ENCODE data around the gene GATAD2B. TPM values are rescaled to one million over a fixed set of nuclear protein-coding genes. Genes with fewer than 3 reads are reported as not detected.

GATAD2B gene
- polyA plus RNA-seq, 1 experiment: 3.6 TPM

DNA sequence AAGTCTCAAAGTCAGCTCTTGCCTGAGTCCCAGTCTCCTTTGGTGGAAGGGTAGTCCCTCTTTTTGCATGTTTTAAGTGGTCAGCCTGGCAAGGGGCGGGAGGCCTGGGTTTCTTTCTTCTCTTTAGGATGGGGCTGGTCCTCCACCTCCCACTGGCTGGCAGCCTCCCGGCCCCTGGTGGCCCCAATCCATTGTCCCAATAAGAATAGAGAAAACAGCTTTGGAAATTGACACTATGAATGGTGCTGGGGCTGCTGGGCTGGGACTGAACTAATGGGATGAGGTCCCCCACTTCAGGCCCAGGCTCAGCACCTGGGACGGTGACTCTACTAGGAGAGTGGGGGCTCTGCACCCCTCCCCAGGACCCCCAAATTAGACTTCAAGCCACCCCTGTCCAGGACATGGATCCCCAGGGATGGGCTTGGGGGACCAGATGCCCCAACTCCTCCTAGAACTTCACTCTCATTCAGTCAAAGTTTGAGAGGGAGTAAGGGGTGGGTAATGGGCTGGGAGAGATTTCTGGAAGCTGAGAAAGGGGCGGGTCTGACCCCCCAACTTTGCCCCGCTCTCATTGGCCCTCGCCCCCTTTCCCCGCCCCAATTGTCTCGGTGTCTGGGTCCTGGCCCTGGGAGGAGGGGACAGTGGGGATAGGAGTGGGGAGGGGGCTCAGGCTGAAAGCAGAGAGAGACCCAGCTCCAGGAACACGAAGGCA, 129.4 kb downstream of the GATAD2B start:
- CTCF ChIA-PET: interaction anchor here (0.7 to 3.8 kb wide), 3 partner anchors 9 to 194 kb away, joined by 3 to 23 read pairs (median 3); partner anchors contain the start of gene RAB13
- Histone ChIP-seq H3K4me3 (ENCODE audit: low read depth, low read length) (no peak overlapping the region), H3K27me3 (ENCODE audit: control insufficient read depth, insufficient read depth, low read length) (no peaks in the 10 kb centered on the region), H3K36me3 (ENCODE audit: control insufficient read depth, insufficient read depth, low read length) (no peaks in the 10 kb centered on the region)
- no peak for DNase-seq (ENCODE audit: low read depth)
- POLR2A ChIA-PET: no interaction called here
- TF ChIP-seq, protein P1, sequence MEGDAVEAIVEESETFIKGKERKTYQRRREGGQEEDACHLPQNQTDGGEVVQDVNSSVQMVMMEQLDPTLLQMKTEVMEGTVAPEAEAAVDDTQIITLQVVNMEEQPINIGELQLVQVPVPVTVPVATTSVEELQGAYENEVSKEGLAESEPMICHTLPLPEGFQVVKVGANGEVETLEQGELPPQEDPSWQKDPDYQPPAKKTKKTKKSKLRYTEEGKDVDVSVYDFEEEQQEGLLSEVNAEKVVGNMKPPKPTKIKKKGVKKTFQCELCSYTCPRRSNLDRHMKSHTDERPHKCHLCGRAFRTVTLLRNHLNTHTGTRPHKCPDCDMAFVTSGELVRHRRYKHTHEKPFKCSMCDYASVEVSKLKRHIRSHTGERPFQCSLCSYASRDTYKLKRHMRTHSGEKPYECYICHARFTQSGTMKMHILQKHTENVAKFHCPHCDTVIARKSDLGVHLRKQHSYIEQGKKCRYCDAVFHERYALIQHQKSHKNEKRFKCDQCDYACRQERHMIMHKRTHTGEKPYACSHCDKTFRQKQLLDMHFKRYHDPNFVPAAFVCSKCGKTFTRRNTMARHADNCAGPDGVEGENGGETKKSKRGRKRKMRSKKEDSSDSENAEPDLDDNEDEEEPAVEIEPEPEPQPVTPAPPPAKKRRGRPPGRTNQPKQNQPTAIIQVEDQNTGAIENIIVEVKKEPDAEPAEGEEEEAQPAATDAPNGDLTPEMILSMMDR (IDR thresholded peaks at IDR 0.05; ENCODE audit: insufficient read depth, low read depth, low read length): no peak

DNA sequence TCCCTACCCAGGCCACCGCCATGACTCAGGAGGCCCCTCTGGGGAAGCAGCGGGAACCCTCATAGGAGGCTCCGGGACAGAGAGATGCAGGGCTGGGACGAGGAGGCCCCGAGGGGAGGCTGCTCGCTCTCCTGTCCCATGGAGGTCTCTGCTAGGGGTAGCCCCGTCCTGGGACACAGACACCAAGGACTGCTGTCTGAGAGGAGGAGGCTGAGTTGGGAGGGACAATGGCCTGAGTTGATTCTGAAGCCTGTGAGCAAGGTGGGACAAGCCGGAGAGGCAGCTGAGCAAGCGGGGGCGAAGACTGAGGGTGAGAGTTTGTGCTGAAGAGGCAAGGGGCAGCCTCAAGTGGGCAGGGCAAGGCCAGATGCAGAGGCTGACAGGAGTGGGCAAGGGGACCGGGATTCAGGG, 130.1 kb downstream of the GATAD2B start:
- H3K27me3 ChIP-seq (ENCODE audit: control insufficient read depth, insufficient read depth, low read length): no peaks in the 10 kb centered on the region
- DNase-seq (ENCODE audit: low read depth): no peak
- CTCF ChIA-PET: interaction anchor here (0.8 to 3.8 kb wide), 4 partner anchors 152 to 194 kb away, joined by 3 to 23 read pairs (median 5); partner anchors contain the start of genes CREB3L4, DENND4B and RAB13
- TF ChIP-seq, protein P1 (IDR thresholded peaks at IDR 0.05; ENCODE audit: insufficient read depth, low read depth, low read length): no peak
- no peak overlapping the region for H3K4me3 ChIP-seq (ENCODE audit: low read depth, low read length)
- no peaks in the 10 kb centered on the region for H3K36me3 ChIP-seq (ENCODE audit: control insufficient read depth, insufficient read depth, low read length)
- POLR2A ChIA-PET: no interaction called here

DNA sequence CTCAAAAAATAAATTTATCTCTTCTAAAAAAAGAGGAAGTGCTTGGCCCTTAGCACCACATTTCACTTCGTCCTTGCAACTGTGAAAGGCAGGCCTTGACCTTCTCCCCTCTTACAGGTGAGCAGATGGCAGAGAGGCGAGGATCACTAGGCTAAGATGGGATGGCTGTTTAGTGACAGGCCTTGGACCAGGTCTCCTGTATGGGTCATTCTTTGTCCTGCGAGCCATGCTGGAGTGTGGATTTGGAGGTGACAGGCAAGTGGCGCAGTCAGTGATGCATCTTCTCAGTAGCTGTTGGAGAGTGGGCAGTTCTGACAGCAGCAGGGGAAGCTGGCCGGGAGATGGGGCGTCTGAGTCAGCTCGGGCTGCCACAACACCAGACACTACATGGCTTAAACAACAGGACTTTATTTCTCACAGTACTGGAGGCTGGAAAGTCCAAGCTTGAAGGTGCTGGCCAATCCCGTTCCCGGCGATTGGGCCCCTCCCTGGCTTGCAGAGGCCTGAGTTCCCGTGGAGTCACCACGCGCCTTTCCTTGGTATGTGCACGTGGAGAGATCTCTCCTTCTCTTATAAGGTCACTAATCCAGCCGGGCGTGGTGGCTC, 131.0 kb downstream of the GATAD2B start:
- CTCF ChIA-PET: interaction anchor here (1.0 to 3.8 kb wide), 4 partner anchors 11 to 195 kb away, joined by 3 to 23 read pairs (median 5); partner anchors contain the start of genes CREB3L4, DENND4B and RAB13
- H3K4me3 ChIP-seq (ENCODE audit: low read depth, low read length): no peak overlapping the region

DNA sequence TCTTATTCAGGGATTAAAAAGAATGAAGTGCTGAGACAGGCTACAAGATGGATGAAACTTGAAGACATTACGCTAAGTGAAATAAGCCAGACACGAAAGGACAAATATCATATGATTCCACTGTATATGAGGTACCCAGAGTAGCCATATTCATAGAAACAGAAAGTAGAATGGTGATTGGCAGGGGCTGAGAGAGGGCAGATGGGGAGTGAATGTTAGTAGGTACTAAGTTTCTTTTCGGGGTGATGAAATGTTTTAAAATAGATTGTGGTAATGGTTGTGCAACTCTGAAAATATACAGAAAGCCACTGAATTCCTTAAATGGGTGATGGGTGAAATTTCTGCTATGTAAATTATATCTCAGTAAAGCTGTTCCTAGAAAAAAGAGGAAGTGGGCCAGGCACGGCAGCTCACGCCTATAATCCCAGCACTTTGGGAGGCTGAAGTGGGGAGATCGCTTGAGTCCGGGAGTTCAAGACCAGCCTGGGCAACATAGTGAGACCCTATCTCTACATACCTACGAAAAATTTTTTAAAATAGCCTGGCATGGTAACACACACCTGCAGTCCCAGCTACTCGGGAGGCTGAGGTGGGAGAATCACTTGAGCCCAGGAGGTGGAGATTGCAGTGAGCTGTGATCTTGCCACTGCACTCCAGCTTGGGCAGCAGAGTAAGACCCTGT, 131.7 kb downstream of the GATAD2B start:
- Histone ChIP-seq H3K4me3 (ENCODE audit: low read depth, low read length) (peak overlapping the region; percentile 18; the same call in 1 of the 2 replicates), H3K27me3 (ENCODE audit: control insufficient read depth, insufficient read depth, low read length) (no peaks in the 10 kb centered on the region), H3K36me3 (ENCODE audit: control insufficient read depth, insufficient read depth, low read length) (no peaks in the 10 kb centered on the region)
- DNase-seq (ENCODE audit: low read depth): peak; percentile 75
- ChIA-PET CTCF (interaction anchor here (1.0 to 3.8 kb wide), 4 partner anchors 12 to 196 kb away, joined by 3 to 23 read pairs (median 6); partner anchors contain the start of genes DENND4B and RAB13), POLR2A (no interaction called here)
- TF ChIP-seq, protein P1 (IDR thresholded peaks at IDR 0.05; ENCODE audit: insufficient read depth, low read depth, low read length): no peak

More for the DNA sequence above, 131.0 kb downstream of the GATAD2B start:
- Histone ChIP-seq H3K27me3 (ENCODE audit: control insufficient read depth, insufficient read depth, low read length) (no peaks in the 10 kb centered on the region), H3K36me3 (ENCODE audit: control insufficient read depth, insufficient read depth, low read length) (no peaks in the 10 kb centered on the region)
- no peak for DNase-seq (ENCODE audit: low read depth)
- TF ChIP-seq, protein P1 (IDR thresholded peaks at IDR 0.05; ENCODE audit: insufficient read depth, low read depth, low read length): no peak
- POLR2A ChIA-PET: no interaction called here

Data from BJ (cell line).